BLaER1 (cell line): ENCODE data around the gene MAPT.

Experiments
- H3K27ac ChIP-seq: shearing (Covaris generic); formaldehyde crosslinking; 2 replicates; pipeline ENCODE4 v1.8.1; 2022
- H3K27me3 ChIP-seq: shearing (Covaris generic); formaldehyde crosslinking; 2 replicates; pipeline ENCODE4 v1.8.1; 2022
- H3K36me3 ChIP-seq: shearing (Covaris generic); formaldehyde crosslinking; 2 replicates; pipeline ENCODE4 v1.8.1; 2022
- H3K4me1 ChIP-seq: shearing (Covaris generic); formaldehyde crosslinking; 2 replicates; pipeline ENCODE4 v1.8.1; 2022
- H3K4me2 ChIP-seq: shearing (Covaris generic); formaldehyde crosslinking; 2 replicates; pipeline ENCODE4 v1.8.1; 2022
- H3K4me3 ChIP-seq: shearing (Covaris generic); formaldehyde crosslinking; 2 replicates; pipeline ENCODE4 v1.8.1; 2022
- H3K9ac ChIP-seq: shearing (Covaris generic); formaldehyde crosslinking; 2 replicates; pipeline ENCODE4 v1.8.1; 2022
- H3K9me3 ChIP-seq: shearing (Covaris generic); formaldehyde crosslinking; 2 replicates; pipeline ENCODE4 v1.8.1; 2022
- H4K20me1 ChIP-seq: shearing (Covaris generic); formaldehyde crosslinking; 2 replicates; pipeline ENCODE4 v1.8.1; 2022
- Cebpa-rat ChIP-seq: shearing (Covaris generic); IDR thresholded peaks from 2 replicates; pipeline ENCODE4 v1.8.1; 2022

MAPT gene

GRCh38 chr17:45895969-45896785 is 1.8 kb downstream of the MAPT start:
- no peak overlapping the region for H3K27ac ChIP-seq
- H3K27me3 ChIP-seq, result peaks cover 81% of the 10 kb centered on the region
- H3K4me2 ChIP-seq, result peak overlapping the region; percentile 100
- peak overlapping the region; percentile 73 for H3K4me3 ChIP-seq
- H3K9ac ChIP-seq, result no peak overlapping the region
- no peak for TF ChIP-seq Cebpa-rat
- H3K4me1 ChIP-seq, result peaks cover 12% of the 10 kb centered on the region
- no peaks in the 10 kb centered on the region for H3K36me3 ChIP-seq
- H3K9me3 ChIP-seq, result no peaks in the 10 kb centered on the region
- peaks cover 44% of the 10 kb centered on the region for H4K20me1 ChIP-seq

GRCh38 chr17:45896803-45897693 is 2.7 kb downstream of the MAPT start:
- TF ChIP-seq Cebpa-rat, result no peak
- Histone ChIP-seq H3K9me3 (no peaks in the 10 kb centered on the region), H3K4me1 (peaks cover 12% of the 10 kb centered on the region), H3K4me2 (no peak overlapping the region), H3K4me3 (peak overlapping the region; percentile 33; the same call in 1 of the 2 replicates), H3K27me3 (peaks cover 81% of the 10 kb centered on the region), H4K20me1 (peaks cover 44% of the 10 kb centered on the region), H3K9ac (no peak overlapping the region), H3K27ac (no peak overlapping the region), H3K36me3 (no peaks in the 10 kb centered on the region)

GRCh38 chr17:45900136-45900535 is 5.8 kb downstream of the MAPT start:
- TF ChIP-seq Cebpa-rat, result no peak
- no peaks in the 10 kb centered on the region for H3K36me3 ChIP-seq
- no peak overlapping the region for H3K27ac ChIP-seq
- H3K9ac ChIP-seq, result no peak overlapping the region
- no peak overlapping the region for H3K4me2 ChIP-seq
- H3K4me1 ChIP-seq, result peaks cover 12% of the 10 kb centered on the region
- no peak overlapping the region for H3K4me3 ChIP-seq
- peaks cover 59% of the 10 kb centered on the region for H3K27me3 ChIP-seq
- H3K9me3 ChIP-seq, result no peaks in the 10 kb centered on the region
- H4K20me1 ChIP-seq, result peaks cover 44% of the 10 kb centered on the region

GRCh38 chr17:45900723-45901415 is 6.5 kb downstream of the MAPT start:
- Histone ChIP-seq H3K4me3 (no peak overlapping the region), H3K27me3 (peaks cover 51% of the 10 kb centered on the region), H3K27ac (no peak overlapping the region), H3K4me2 (no peak overlapping the region), H4K20me1 (peaks cover 37% of the 10 kb centered on the region), H3K36me3 (no peaks in the 10 kb centered on the region), H3K4me1 (peaks cover 4% of the 10 kb centered on the region), H3K9me3 (no peaks in the 10 kb centered on the region), H3K9ac (no peak overlapping the region)
- TF ChIP-seq Cebpa-rat, result no peak

GRCh38 chr17:45902892-45903346 is 8.6 kb downstream of the MAPT start:
- Histone ChIP-seq H3K4me1 (no peaks in the 10 kb centered on the region), H3K9ac (no peak overlapping the region), H3K4me3 (no peak overlapping the region), H3K36me3 (no peaks in the 10 kb centered on the region), H3K9me3 (no peaks in the 10 kb centered on the region), H3K27me3 (peaks cover 31% of the 10 kb centered on the region), H4K20me1 (peaks cover 16% of the 10 kb centered on the region; the same call in 1 of the 2 replicates), H3K27ac (no peak overlapping the region), H3K4me2 (no peak overlapping the region)
- no peak for TF ChIP-seq Cebpa-rat

GRCh38 chr17:45904866-45905265 is 10.5 kb downstream of the MAPT start:
- no peak overlapping the region for H3K27ac ChIP-seq
- no peaks in the 10 kb centered on the region for H3K36me3 ChIP-seq
- peaks cover 11% of the 10 kb centered on the region for H3K27me3 ChIP-seq
- H3K9me3 ChIP-seq, result no peaks in the 10 kb centered on the region
- no peak for TF ChIP-seq Cebpa-rat
- no peaks in the 10 kb centered on the region for H4K20me1 ChIP-seq
- no peak overlapping the region for H3K4me3 ChIP-seq
- no peak overlapping the region for H3K4me2 ChIP-seq
- H3K4me1 ChIP-seq, result no peaks in the 10 kb centered on the region
- no peak overlapping the region for H3K9ac ChIP-seq

- no peaks in the 10 kb centered on the region for H3K36me3 ChIP-seq
- H4K20me1 ChIP-seq, result no peaks in the 10 kb centered on the region
- no peak overlapping the region for H3K4me2 ChIP-seq
- no peak for TF ChIP-seq Cebpa-rat
- H3K9ac ChIP-seq, result no peak overlapping the region
- no peak overlapping the region for H3K4me3 ChIP-seq
- peaks cover 3% of the 10 kb centered on the region; the same call in 1 of the 2 replicates for H3K4me1 ChIP-seq
- no peaks in the 10 kb centered on the region for H3K9me3 ChIP-seq
- peaks cover 2% of the 10 kb centered on the region; the same call in 1 of the 2 replicates for H3K27me3 ChIP-seq
- no peak overlapping the region for H3K27ac ChIP-seq
These were observed 11.5 kb downstream of the MAPT start for GRCh38 chr17:45905814-45906213.

- no peaks in the 10 kb centered on the region for H3K36me3 ChIP-seq
- no peak overlapping the region for H3K9ac ChIP-seq
- H3K4me2 ChIP-seq, result no peak overlapping the region
- H4K20me1 ChIP-seq, result no peaks in the 10 kb centered on the region
- no peak overlapping the region for H3K27ac ChIP-seq
- H3K9me3 ChIP-seq, result no peaks in the 10 kb centered on the region
- H3K4me3 ChIP-seq, result no peak overlapping the region
- H3K4me1 ChIP-seq, result peaks cover 6% of the 10 kb centered on the region; the same call in 1 of the 2 replicates
- H3K27me3 ChIP-seq, result no peaks in the 10 kb centered on the region
- no peak for TF ChIP-seq Cebpa-rat
These were observed 11.9 kb downstream of the MAPT start for GRCh38 chr17:45906237-45906636.

GRCh38 chr17:45906927-45907622 is 12.7 kb downstream of the MAPT start:
- Histone ChIP-seq H3K4me1 (peaks cover 6% of the 10 kb centered on the region; the same call in 1 of the 2 replicates), H3K27me3 (no peaks in the 10 kb centered on the region)

More at GRCh38 chr17:45906927-45907622, 12.7 kb downstream of the MAPT start:
- no peak overlapping the region for H3K27ac ChIP-seq
- H4K20me1 ChIP-seq, result no peaks in the 10 kb centered on the region
- TF ChIP-seq Cebpa-rat, result no peak
- H3K4me3 ChIP-seq, result no peak overlapping the region
- peaks cover 5% of the 10 kb centered on the region for H3K9me3 ChIP-seq
- no peak overlapping the region for H3K4me2 ChIP-seq
- no peak overlapping the region for H3K9ac ChIP-seq
- H3K36me3 ChIP-seq, result no peaks in the 10 kb centered on the region
